Upper lobe of left lung (tissue), 6 donors: ENCODE results near the gene OOSP2. TPM values are rescaled to one million over a fixed set of nuclear protein-coding genes. Genes with fewer than 3 reads are reported as not detected.
"Not testable (repeated sequence)": the region's sequence is repeated elsewhere in the genome, so short reads cannot be mapped to it uniquely, and the experiment has no call there.

ENCODE experiments used
- ATAC-seq, 2 donors: fragments of 200-7000 bp; cut with Tn5 transposase; one replicate each; pipeline ENCODE4 v1.9.1; 2022; ENCODE audit warnings: mild to moderate bottlenecking in 2 of 2, moderate library complexity in 2 of 2; ENCODE audit not compliant: low FRiP score in 2 of 2
- DNase-seq, 2 donors: peaks; one replicate each; pipeline ENCODE4 v3.0.0-alpha.2; 2019 to 2020
- H3K27ac ChIP-seq, 4 donors: fragments of 200-600 bp; sonication (generic); one replicate each; pipeline ENCODE4 v1.5.1; 2016 to 2019
- H3K27me3 ChIP-seq, 4 donors: fragments of 200-600 bp; sonication (generic); one replicate each; pipeline ENCODE4 v1.5.1; 2017 to 2019
- H3K36me3 ChIP-seq, 4 donors: fragments of 200-600 bp; sonication (generic); one replicate each; pipeline ENCODE4 v1.5.1; 2016 to 2019
- H3K4me1 ChIP-seq, 4 donors: fragments of 200-600 bp; sonication (generic); one replicate each; pipeline ENCODE4 v1.5.1; 2018 to 2019
- H3K4me3 ChIP-seq, 4 donors: fragments of 200-600 bp; sonication (generic); one replicate each; pipeline ENCODE4 v1.5.1; 2017 to 2019; ENCODE audit warnings: mild to moderate bottlenecking in 2 of 4, moderate library complexity in 1 of 4
- H3K9me3 ChIP-seq, 4 donors: fragments of 200-600 bp; sonication (generic); one replicate each; pipeline ENCODE4 v1.5.1; 2018 to 2019
- EP300 ChIP-seq, 4 donors: sonication (generic); formaldehyde crosslinking; IDR thresholded peaks; one replicate each; pipeline ENCODE4 v1.5.1; 2017; ENCODE audit warnings: antibody characterized with exemption in 4 of 4, control low read depth in 2 of 4
- POLR2A ChIP-seq, 4 donors: fragments of 450-650 bp; IDR thresholded peaks; one replicate each; pipeline ENCODE4 v1.5.1; 2016 to 2017; ENCODE audit warnings: antibody characterized with exemption in 4 of 4, mild to moderate bottlenecking in 2 of 4
- POLR2AphosphoS5 ChIP-seq, 2 donors: sonication (generic); formaldehyde crosslinking; IDR thresholded peaks; one replicate each; pipeline ENCODE4 v1.5.1; 2017; ENCODE audit warnings: antibody characterized with exemption in 2 of 2
- WGBS, 2 donors: methylation state at CpG; one replicate each; pipeline ENCODE4 v1.1.5; 2017 to 2018; 5-methylcytosine and 5-hydroxymethylcytosine counted together
- total RNA-seq, 6 donors: library from RNA; depleted of rRNA in 4 of 6; stranded (reverse); fragments of >200 nt in 4 of 6; gene quantifications; one replicate each; pipeline versions ENCODE4 v1.1.0 to v1.2.1, GENCODE V29; 2016 to 2021
- TF ChIP-seq, protein P1 (sequence below), 6 experiments: fragments of 450-650 bp in 4 of 6; fragments of 200-600 bp in 2 of 6; sonication (generic) in 2 of 6; IDR thresholded peaks; one replicate each; pipeline ENCODE4 v1.5.1; 2016 to 2019; ENCODE audit warnings: antibody characterized with exemption in 6 of 6
- donor health status: DM: no; HTN: no; CAD: no; lungs with moderate emphysema.
- donor health status: DM: no; HTN: yes; CAD: no; lungs with severe emphysema.

OOSP2 gene
- total RNA-seq, 6 donors from 2014 or later: not detected

DNA sequence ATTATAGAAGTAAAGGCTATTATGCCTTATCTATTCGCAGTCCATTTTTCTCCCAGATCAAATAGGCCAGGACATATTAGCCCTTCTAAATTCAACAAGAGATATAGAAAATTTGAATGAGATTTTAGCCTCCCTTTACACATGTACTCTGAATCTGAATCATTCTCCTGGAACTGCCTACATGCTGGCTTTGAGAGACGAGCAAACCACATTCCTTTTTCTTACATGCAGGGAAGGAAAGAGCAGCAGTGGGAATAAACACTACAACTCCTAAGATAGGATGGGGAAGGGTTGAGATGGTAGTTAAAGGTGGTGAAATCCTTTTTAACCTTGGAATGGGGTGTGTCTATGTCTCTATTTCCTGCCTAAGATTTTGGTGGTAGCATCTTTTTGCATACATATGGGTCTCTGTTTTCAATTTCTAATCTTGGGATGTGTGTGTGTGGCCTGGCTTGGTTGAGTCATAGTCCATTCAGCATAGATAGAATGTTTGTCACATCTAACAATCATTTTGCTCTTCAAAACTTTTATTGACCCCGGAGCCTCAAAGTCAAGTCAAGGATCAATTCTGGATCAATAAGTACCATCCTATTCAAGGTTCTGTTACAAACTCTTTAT is 11.1 kb upstream of the OOSP2 start:
- Histone ChIP-seq H3K36me3 (no peaks in the 10 kb centered on the region), H3K27me3 (no peaks in the 10 kb centered on the region), H3K4me1 (no peaks in the 10 kb centered on the region), H3K27ac (no peak overlapping the region), H3K9me3 (no peaks in the 10 kb centered on the region), H3K4me3 (no peak overlapping the region)
- TF ChIP-seq POLR2A (IDR thresholded peaks at IDR 0.05): no peak
- TF ChIP-seq EP300 (IDR thresholded peaks at IDR 0.05): no peak
- TF ChIP-seq POLR2AphosphoS5 (IDR thresholded peaks at IDR 0.05): no peak
- TF ChIP-seq, protein P1, sequence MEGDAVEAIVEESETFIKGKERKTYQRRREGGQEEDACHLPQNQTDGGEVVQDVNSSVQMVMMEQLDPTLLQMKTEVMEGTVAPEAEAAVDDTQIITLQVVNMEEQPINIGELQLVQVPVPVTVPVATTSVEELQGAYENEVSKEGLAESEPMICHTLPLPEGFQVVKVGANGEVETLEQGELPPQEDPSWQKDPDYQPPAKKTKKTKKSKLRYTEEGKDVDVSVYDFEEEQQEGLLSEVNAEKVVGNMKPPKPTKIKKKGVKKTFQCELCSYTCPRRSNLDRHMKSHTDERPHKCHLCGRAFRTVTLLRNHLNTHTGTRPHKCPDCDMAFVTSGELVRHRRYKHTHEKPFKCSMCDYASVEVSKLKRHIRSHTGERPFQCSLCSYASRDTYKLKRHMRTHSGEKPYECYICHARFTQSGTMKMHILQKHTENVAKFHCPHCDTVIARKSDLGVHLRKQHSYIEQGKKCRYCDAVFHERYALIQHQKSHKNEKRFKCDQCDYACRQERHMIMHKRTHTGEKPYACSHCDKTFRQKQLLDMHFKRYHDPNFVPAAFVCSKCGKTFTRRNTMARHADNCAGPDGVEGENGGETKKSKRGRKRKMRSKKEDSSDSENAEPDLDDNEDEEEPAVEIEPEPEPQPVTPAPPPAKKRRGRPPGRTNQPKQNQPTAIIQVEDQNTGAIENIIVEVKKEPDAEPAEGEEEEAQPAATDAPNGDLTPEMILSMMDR (IDR thresholded peaks at IDR 0.05): no peak
- no peak for DNase-seq
- ATAC-seq: no peak
- WGBS, 2 donors: 86% methylated on average over 3 of the region's 3 CpGs

GRCh38 chr11:60050422-60050821 is 10.2 kb downstream of the OOSP2 start:
- ATAC-seq, H3K4me3 ChIP-seq, H3K36me3 ChIP-seq, H3K4me1 ChIP-seq, DNase-seq, H3K27ac ChIP-seq, H3K27me3 ChIP-seq, H3K9me3 ChIP-seq: not testable (repeated sequence)

DNA sequence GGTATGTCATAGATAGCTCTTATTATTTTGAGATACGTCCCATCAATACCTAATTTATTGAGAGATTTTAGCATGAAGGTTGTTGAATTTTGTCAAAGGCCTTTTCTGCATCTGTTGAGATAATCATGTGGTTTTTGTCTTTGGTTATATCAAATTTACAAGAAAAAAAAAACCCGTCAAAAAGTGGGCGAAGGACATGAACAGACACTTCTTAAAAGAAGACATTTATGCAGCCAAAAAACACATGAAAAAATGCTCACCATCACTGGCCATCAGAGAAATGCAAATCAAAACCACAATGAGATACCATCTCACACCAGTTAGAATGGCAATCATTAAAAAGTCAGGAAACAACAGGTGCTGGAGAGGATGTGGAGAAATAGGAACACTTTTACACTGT is 10.6 kb downstream of the OOSP2 start:
- ATAC-seq, H3K4me1 ChIP-seq, H3K27me3 ChIP-seq, H3K27ac ChIP-seq, DNase-seq, H3K36me3 ChIP-seq, H3K9me3 ChIP-seq, H3K4me3 ChIP-seq: not testable (repeated sequence)
- 33 to 61% methylated on average over 3 of the region's 3 CpGs for WGBS, 2 donors

DNA sequence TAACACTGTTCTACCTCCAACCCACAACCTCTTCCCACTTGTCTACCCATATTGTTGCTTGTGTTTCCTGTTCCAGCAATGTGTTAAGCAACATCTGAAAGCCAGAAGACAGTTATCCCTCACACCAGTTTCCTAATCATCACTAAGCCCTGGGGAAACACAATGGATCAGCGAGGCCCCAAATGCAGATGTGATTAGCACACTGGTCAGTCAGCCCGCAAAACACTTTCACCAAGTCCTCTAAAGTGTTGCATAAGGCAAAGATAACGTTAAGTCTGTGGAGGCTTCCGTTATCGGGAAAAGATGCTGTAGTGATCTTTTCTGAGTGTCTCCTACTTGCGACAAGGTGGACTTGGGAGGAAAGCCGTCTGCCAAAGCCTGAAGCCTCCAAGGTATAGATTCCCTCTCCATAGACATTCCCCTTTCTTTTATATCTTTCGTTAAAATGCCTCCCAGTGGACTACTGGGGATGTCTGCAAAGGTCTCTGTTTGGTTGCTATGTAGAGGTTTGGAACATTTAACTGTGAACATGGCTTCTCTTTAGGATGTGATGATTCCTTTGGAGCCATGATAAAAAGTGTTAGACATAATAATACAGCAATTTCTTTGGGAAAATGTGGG is 16.2 kb downstream of the OOSP2 start, which contains the start of gene MS4A3:
Gene MS4A3, plus strand, starts transcription at position 317 of the 621 bp plus-strand sequence. CDS start 4,496 bp downstream, outside the sequence.
- 65 to 69% methylated on average over 7 to 8 of the region's 8 CpGs for WGBS, 2 donors
- Histone ChIP-seq H3K27ac (no peak within 1 kb of the TSS), H3K4me1 (no peaks in the 10 kb centered on the region), H3K9me3 (peaks cover 0 to 3% (median 0%) of the 10 kb centered on the region in 4 donors), H3K4me3 (no peak within 1 kb of the TSS), H3K36me3 (no peaks in the 10 kb centered on the region), H3K27me3 (no peaks in the 10 kb centered on the region)
- no peak for TF ChIP-seq POLR2AphosphoS5 (IDR thresholded peaks at IDR 0.05)
- TF ChIP-seq, protein P1 (IDR thresholded peaks at IDR 0.05): no peak
- no peak for TF ChIP-seq EP300 (IDR thresholded peaks at IDR 0.05)
- no peak for TF ChIP-seq POLR2A (IDR thresholded peaks at IDR 0.05)
- DNase-seq (peak in 1 of 2 donors; percentile 21), ATAC-seq (peak in 1 of 2 donors; percentile 24)

DNA sequence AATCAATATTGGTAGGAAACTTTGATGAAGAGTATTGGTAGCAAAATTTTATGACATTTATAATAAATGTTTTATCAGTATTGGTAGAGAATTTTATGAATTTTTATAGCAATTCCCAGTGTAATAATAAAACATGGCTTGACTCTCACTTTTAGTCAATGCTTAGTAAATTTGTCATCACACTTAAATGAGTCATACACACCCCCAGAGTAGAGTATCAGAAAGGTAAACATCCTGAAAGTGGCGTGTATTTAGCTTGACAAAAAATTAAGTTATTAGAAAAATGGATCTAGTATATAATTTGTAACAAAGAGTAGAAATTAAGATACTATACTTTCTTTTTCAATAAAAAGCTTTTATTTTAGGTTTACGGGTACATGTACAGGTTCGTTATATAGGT is 18.8 kb downstream of the OOSP2 start:
- DNase-seq: no peak
- no peaks in the 10 kb centered on the region for H3K36me3 ChIP-seq
- ATAC-seq: no peak
- no peak overlapping the region for H3K4me3 ChIP-seq
- 72 to 76% methylated on average over 3 of the region's 3 CpGs for WGBS, 2 donors
- no peak overlapping the region for H3K27ac ChIP-seq
- peaks cover 0 to 3% (median 0%) of the 10 kb centered on the region in 4 donors for H3K9me3 ChIP-seq
- H3K27me3 ChIP-seq: no peaks in the 10 kb centered on the region
- H3K4me1 ChIP-seq: no peaks in the 10 kb centered on the region
- TF ChIP-seq POLR2AphosphoS5 (IDR thresholded peaks at IDR 0.05) (no peak), POLR2A (IDR thresholded peaks at IDR 0.05) (no peak), EP300 (IDR thresholded peaks at IDR 0.05) (no peak)
- TF ChIP-seq, protein P1 (IDR thresholded peaks at IDR 0.05): no peak
